ENCODE results near the gene TFF2.

- TF ChIP-seq RAD21 (IDR thresholded peaks at IDR 0.05; ENCODE audit: low read length) (peak; percentile 39; the same call in 1 of the 2 replicates), CTCF (conservative IDR thresholded peaks at IDR 0.05; ENCODE audit: low read depth, low read length) (peak; percentile 68), POLR2A (IDR thresholded peaks at IDR 0.05; ENCODE audit: low read depth, low read length) (no peak), MXI1 (IDR thresholded peaks at IDR 0.05; ENCODE audit: borderline replicate concordance, low read depth, low read length) (no peak), RCOR1 (IDR thresholded peaks at IDR 0.05; ENCODE audit: insufficient replicate concordance, low read length) (no peak)
Observed at GRCh38 chr21:42381347-42381984, 30.7 kb upstream of the TFF2 start.
